ENCODE results near the gene CDHR1. TPM values are rescaled to one million over a fixed set of nuclear protein-coding genes. Genes with fewer than 3 reads are reported as not detected.

Gene CDHR1
- total RNA-seq, 1 donor from 2014 or later, result 6.1 TPM

GRCh38 chr10:84262190-84262956 lies 68.0 kb downstream of the CDHR1 start:
- Mint-ChIP-seq H3K27me3 (ENCODE audit: unreplicated experiment) (peaks cover 3% of the 10 kb centered on the region), H3K9me3 (ENCODE audit: unreplicated experiment) (no peaks in the 10 kb centered on the region), H3K27ac (ENCODE audit: unreplicated experiment) (no peak overlapping the region), H3K4me1 (ENCODE audit: low read depth, unreplicated experiment) (peaks cover 5% of the 10 kb centered on the region), H3K4me3 (ENCODE audit: unreplicated experiment) (no peak overlapping the region), H3K36me3 (ENCODE audit: unreplicated experiment) (no peaks in the 10 kb centered on the region)
- no peak for DNase-seq
- TF ChIP-seq, protein P1, sequence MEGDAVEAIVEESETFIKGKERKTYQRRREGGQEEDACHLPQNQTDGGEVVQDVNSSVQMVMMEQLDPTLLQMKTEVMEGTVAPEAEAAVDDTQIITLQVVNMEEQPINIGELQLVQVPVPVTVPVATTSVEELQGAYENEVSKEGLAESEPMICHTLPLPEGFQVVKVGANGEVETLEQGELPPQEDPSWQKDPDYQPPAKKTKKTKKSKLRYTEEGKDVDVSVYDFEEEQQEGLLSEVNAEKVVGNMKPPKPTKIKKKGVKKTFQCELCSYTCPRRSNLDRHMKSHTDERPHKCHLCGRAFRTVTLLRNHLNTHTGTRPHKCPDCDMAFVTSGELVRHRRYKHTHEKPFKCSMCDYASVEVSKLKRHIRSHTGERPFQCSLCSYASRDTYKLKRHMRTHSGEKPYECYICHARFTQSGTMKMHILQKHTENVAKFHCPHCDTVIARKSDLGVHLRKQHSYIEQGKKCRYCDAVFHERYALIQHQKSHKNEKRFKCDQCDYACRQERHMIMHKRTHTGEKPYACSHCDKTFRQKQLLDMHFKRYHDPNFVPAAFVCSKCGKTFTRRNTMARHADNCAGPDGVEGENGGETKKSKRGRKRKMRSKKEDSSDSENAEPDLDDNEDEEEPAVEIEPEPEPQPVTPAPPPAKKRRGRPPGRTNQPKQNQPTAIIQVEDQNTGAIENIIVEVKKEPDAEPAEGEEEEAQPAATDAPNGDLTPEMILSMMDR (IDR thresholded peaks at IDR 0.05; ENCODE audit: partially characterized antibody, unreplicated experiment), result no peak

- H3K9me3 Mint-ChIP-seq (ENCODE audit: unreplicated experiment), result no peaks in the 10 kb centered on the region
- TF ChIP-seq, protein P1 (IDR thresholded peaks at IDR 0.05; ENCODE audit: partially characterized antibody, unreplicated experiment), result no peak
- H3K4me1 Mint-ChIP-seq (ENCODE audit: low read depth, unreplicated experiment), result peaks cover 5% of the 10 kb centered on the region
- H3K4me3 Mint-ChIP-seq (ENCODE audit: unreplicated experiment), result no peak overlapping the region
- DNase-seq, result no peak
- H3K27ac Mint-ChIP-seq (ENCODE audit: unreplicated experiment), result no peak overlapping the region
- H3K27me3 Mint-ChIP-seq (ENCODE audit: unreplicated experiment), result peaks cover 3% of the 10 kb centered on the region
- no peaks in the 10 kb centered on the region for H3K36me3 Mint-ChIP-seq (ENCODE audit: unreplicated experiment)
Measured at GRCh38 chr10:84263716-84264115, 69.4 kb downstream of the CDHR1 start.

DNA sequence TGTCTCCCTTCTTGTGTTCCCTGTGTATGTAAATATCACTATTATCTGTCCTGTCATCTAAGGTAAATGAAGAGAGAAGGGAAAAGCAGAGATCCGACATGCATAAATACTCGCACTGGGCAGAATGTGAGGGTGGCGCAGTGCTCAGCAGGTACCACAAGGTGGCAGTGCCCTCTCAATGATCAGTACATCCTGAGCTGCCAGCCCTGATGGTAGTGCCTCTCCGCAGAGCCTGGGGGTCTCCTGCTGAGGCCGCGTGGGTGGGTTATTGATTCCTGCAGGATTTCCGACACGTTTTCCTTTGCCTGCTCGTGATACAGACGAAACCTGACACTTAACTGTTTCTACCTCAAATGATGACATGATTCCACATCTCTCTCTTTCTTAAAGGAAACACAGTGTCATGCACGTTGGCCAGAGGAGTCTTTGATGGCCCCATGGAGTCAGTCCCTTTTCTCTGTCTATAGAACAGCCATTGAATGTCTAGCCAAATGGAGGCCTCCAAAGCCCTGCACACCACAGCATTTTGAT lies 70.3 kb downstream of the CDHR1 start:
- DNase-seq, result peak; percentile 87
- H3K4me3 Mint-ChIP-seq (ENCODE audit: unreplicated experiment), result no peak overlapping the region
- peaks cover 3% of the 10 kb centered on the region for H3K27me3 Mint-ChIP-seq (ENCODE audit: unreplicated experiment)
- peaks cover 5% of the 10 kb centered on the region for H3K4me1 Mint-ChIP-seq (ENCODE audit: low read depth, unreplicated experiment)
- no peak overlapping the region for H3K27ac Mint-ChIP-seq (ENCODE audit: unreplicated experiment)
- TF ChIP-seq, protein P1 (IDR thresholded peaks at IDR 0.05; ENCODE audit: partially characterized antibody, unreplicated experiment), result peak; percentile 86
- H3K36me3 Mint-ChIP-seq (ENCODE audit: unreplicated experiment), result no peaks in the 10 kb centered on the region
- no peaks in the 10 kb centered on the region for H3K9me3 Mint-ChIP-seq (ENCODE audit: unreplicated experiment)

DNA sequence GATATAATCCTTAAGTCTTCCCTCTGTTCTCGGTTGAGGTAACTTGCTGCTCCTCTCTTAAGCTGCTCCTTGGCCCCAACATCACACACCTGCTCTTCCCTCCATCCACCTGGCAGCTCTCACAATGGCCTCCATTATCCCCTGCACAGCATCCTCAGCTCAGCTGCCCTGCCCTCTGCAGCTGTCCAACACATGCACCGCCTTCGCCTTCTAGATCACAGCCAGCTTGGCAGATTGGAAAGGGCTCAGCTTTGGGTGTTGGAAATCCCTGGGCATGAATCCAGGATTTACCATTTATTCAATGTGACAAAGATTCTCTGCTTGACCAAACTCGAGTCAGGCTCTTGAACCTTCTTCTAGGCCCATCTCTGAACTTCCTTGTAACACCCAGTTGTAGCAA lies 71.1 kb downstream of the CDHR1 start:
- Mint-ChIP-seq H3K36me3 (ENCODE audit: unreplicated experiment) (no peaks in the 10 kb centered on the region), H3K4me1 (ENCODE audit: low read depth, unreplicated experiment) (peaks cover 5% of the 10 kb centered on the region), H3K27me3 (ENCODE audit: unreplicated experiment) (peaks cover 3% of the 10 kb centered on the region), H3K4me3 (ENCODE audit: unreplicated experiment) (no peak overlapping the region), H3K27ac (ENCODE audit: unreplicated experiment) (no peak overlapping the region), H3K9me3 (ENCODE audit: unreplicated experiment) (no peaks in the 10 kb centered on the region)
- no peak for DNase-seq
- TF ChIP-seq, protein P1 (IDR thresholded peaks at IDR 0.05; ENCODE audit: partially characterized antibody, unreplicated experiment), result no peak

DNA sequence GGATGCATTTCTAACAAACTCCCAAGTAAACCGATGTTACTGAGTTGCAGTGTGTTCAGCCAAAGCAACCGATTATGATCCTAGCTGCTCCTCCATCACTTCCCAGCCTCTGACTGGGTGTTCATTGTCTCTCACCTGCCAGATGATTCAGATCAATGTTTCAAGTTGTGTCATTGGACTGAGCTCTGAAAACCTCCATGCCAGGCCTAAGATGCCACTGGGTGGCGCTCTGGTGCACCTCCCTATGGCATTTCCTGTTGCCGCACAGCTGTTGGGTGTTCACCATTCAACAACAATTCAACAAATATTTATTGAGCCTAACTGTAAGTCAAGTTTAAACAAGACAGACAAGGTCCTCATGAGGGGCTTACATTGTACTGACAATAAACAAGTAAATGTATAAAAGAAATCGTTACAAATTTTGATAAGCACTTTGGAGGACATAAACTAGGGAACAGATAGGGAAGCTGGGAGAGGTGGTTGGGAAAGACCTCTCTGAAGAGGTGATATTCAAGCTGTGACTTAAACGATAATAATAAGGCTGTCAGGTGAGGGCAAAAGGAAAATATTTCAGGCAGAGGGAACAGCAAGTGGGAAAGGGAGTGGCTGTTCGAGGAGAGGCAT lies 73.3 kb downstream of the CDHR1 start:
- TF ChIP-seq, protein P1 (IDR thresholded peaks at IDR 0.05; ENCODE audit: partially characterized antibody, unreplicated experiment), result peak; percentile 66
- peak; percentile 76 for DNase-seq
- no peak overlapping the region for H3K27ac Mint-ChIP-seq (ENCODE audit: unreplicated experiment)
- no peaks in the 10 kb centered on the region for H3K9me3 Mint-ChIP-seq (ENCODE audit: unreplicated experiment)
- H3K4me3 Mint-ChIP-seq (ENCODE audit: unreplicated experiment), result no peak overlapping the region
- no peaks in the 10 kb centered on the region for H3K27me3 Mint-ChIP-seq (ENCODE audit: unreplicated experiment)
- H3K4me1 Mint-ChIP-seq (ENCODE audit: low read depth, unreplicated experiment), result peaks cover 5% of the 10 kb centered on the region
- no peaks in the 10 kb centered on the region for H3K36me3 Mint-ChIP-seq (ENCODE audit: unreplicated experiment)
